Measurements from ENCODE around the gene SEL1L3.
"Not testable (repeated sequence)": the region's sequence is repeated elsewhere in the genome, so short reads cannot be mapped to it uniquely, and the experiment has no call there.

SEL1L3 gene

DNA sequence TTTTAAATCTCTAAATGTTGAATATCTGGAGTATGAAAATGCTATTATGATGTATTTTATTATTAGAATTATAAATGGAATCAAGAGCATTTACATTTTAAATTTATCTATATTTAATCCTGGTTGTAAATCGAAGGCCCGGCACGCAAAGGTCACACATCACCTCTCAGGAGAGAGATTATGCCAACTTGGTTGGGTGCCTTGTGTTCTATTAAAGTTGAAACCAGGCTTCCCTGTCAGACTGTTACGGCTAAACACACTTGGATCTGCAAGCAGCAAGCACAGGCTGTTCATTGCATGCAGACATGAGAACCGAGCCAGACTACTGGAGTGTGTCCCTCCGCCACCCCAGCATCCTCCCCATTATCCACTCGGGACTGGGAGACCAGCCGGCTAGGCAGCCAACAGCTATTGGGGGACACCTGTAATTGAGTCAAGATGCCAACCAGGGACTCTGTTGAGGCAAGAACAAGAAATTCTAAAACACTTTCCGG is 16.4 kb upstream of the SEL1L3 start:
- DNase-seq: no peak

GRCh38 chr4:25878676-25879075 is 15.9 kb upstream of the SEL1L3 start:
- DNase-seq: no peak

GRCh38 chr4:25875281-25875745 is 12.5 kb upstream of the SEL1L3 start:
- no peak for DNase-seq

GRCh38 chr4:25874655-25875054 is 11.9 kb upstream of the SEL1L3 start:
- no peak for DNase-seq

GRCh38 chr4:25873632-25874129 is 10.9 kb upstream of the SEL1L3 start:
- no peak for DNase-seq

GRCh38 chr4:25872851-25873631 is 10.3 kb upstream of the SEL1L3 start:
- DNase-seq: no peak

DNA sequence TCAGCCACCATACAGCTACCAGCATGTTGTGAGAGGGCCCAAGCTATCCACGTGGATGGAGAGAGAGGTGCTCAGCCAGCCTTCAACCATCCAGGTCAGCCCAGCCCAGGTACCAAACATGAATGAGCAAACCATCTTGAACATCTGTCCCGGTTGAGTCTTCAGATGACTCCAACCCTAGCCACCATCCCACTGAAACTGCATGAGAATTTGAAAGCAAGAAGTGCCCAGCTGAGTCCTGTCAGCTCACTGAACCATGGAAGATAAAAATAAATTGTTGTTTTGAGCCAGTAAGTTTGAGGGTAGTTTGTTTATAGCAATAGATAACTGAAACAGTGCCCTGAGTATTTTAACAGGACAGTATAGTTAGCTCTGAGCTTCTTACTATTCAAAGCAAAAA is 7.3 kb upstream of the SEL1L3 start:
- DNase-seq: no peak

- no peak for DNase-seq
Observed at GRCh38 chr4:25867781-25868294, 5.0 kb upstream of the SEL1L3 start.

- not testable (repeated sequence) for DNase-seq
Observed at GRCh38 chr4:25866401-25866800, 3.6 kb upstream of the SEL1L3 start.

- no peak for DNase-seq
Observed at GRCh38 chr4:25865586-25865985, 2.8 kb upstream of the SEL1L3 start.

- DNase-seq: no peak
Observed at GRCh38 chr4:25863831-25864418, 1.1 kb upstream of the SEL1L3 start.

GRCh38 chr4:25863347-25863784 is 578 bp upstream of the SEL1L3 start:
- DNase-seq: peak; percentile 77

DNA sequence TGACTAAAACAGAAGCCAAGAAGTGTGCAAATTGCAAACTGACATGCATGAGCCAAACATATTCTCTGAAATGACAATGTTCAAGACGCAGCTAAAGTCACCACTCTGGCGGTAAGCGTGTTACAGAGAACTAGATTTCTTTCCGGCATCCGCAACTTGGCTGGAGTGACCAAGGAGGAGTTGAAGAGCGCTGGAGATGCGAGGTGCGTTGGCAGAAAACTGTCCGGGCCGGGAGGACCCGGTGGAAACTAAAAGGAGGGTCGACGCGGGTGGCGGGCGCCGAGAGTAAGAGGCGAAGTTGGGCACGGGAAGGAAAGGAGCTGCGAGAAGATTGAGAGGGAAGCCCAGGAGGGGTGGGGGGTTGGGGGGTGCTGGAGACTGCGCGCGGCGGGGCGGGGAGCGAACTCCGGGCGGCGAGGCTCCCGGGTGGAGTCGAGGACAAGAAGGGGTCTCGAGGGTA is 807 bp downstream of the SEL1L3 start:
- peak; percentile 51 for DNase-seq

DNA sequence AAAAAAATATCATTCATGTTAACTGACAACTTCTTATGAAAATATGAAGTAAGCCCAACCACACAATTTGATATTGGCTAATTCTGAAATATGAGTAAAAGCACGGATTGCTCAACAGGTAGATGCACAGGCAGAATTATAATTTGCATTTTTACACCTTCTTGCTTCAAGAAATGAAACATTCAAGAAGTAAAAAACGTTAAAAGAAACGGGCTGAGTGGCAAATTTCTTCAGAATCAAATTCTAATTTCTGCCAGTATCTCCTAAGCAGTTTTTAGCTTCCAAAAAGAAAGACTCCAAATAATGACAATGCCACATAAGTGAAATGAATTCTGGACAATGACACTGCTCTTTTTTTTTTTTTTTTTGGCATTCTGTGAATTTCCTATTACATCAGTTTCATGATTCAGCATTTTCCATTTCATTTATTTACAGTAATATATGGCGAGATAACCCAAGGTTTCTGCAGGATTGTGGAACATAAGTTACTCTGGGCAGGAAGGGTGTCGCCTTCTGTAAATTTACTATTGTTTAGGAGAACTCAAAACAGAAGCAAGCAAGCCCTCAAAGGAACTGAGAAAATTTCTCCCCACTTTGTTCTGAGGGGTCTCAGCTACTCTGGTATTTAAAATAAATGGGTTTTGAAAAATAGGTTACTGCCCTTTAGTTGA is 1.4 kb downstream of the SEL1L3 start:
- DNase-seq: no peak

DNA sequence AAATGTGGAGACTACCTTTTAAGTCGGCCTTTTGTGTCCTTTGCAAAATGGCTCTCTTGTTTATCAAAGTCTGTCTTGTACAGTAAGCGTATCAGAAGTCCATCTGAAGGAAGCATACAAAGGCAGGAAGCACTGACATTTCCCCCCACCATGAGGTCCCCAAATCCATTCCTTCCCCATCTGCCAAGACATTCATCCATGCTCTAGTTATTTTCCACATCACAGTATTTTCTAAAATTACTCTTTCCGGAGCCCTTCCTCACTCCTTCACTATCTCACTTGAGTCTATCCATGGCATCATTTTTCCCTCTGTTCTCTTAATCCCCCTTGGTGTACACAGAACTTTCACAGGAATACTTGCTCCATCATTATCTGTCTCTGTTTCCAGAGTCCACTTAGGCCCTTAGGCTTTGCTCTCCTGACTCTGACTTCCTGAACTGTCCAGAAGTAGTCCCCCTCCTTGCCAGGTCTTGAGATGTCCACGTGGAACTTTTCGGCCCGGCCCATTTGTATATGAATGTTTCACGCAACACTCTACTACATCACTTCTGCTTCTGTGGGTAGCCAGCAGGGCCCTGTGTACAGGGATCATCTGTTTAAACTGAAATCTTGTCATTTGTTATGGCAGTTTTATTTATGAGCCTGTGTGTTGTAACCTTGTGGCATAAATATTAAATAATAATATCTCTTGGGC is 2.1 kb downstream of the SEL1L3 start:
- DNase-seq: no peak

- DNase-seq: no peak
Observed at GRCh38 chr4:25859429-25860148, 3.2 kb downstream of the SEL1L3 start.

GRCh38 chr4:25857851-25858400 is 4.9 kb downstream of the SEL1L3 start:
- DNase-seq: no peak

- DNase-seq: no peak
Observed at GRCh38 chr4:25857403-25857802, 5.4 kb downstream of the SEL1L3 start.

DNA sequence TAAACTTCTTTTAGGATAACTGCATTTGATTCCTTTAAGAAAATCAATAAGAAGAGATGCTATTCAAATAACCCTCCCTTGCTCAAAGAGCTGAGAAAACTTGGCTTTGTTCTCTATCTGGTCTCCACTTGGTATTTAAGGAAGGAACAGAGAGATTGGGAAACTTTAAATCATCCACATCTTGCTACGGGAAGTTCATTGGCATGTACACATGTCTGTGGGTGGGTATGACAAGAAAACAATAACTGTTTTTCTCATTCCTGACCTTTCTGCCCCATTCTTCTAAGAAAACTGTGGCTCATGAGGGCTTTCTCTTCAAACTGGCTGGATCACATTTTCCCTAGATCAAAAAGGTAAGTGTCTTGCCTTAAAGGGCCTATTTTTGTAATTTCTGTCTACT is 6.0 kb downstream of the SEL1L3 start:
- DNase-seq: no peak

GRCh38 chr4:25852103-25852502 is 10.7 kb downstream of the SEL1L3 start:
- no peak for DNase-seq

DNA sequence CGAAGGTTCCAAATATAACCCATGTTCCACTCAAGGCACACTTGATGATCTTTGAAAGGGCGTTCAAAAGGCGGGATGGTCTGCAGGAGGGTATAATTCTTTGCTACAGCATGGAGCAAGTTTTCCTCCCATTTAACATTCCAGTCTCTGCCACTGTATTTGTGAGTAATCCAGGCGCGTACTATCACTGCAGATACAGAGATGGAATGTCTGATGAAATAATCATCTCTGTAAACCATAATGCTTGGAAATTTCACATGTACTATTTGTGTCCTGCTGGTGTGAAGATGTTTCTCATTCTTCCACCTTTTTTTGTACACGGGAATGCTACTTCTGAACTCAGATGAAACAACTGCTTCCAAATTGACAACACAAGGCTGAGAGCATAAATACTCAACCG is 15.5 kb downstream of the SEL1L3 start:
- no peak for DNase-seq

Measured in retina (tissue), 1 donor.